MCF 10A (cell line): ENCODE measurements around the gene CHST15. TPM values are rescaled to one million over a fixed set of nuclear protein-coding genes. Genes with fewer than 3 reads are reported as not detected.

Experiments used
- BruUV-seq: library from RNA; stranded (reverse); fragments of 400-500 nt; replicated peaks from 2 replicates; lab custom pipeline; 2021; lab: Mats Ljungman, UMichigan
- CTCF ChIA-PET: fragments of 300-600 bp; sonication (Branson Sonifier 250); formaldehyde crosslinking; extraction: SDS; loops from one replicate; lab custom pipeline; 2021; ENCODE audit warnings: antibody characterized with exemption, inconsistent platforms; lab: Yijun Ruan, JAX
- POLR2A ChIA-PET: fragments of 300-600, 350-650 bp; sonication (Branson Sonifier 250); formaldehyde crosslinking; extraction: SDS; loops from one replicate; lab custom pipeline; 2020; ENCODE audit warnings: antibody characterized with exemption, inconsistent platforms; lab: Yijun Ruan, JAX
- DNase-seq: peaks from one replicate; pipeline ENCODE4 v3.0.0-alpha.2; 2018; ENCODE audit not compliant: unreplicated experiment
- H3K27ac Mint-ChIP-seq: one replicate; pipeline ENCODE4 v1.8.0; 2022; ENCODE audit warnings: mild to moderate bottlenecking, low read depth, mixed read lengths; ENCODE audit not compliant: unreplicated experiment
- H3K27me3 Mint-ChIP-seq: one replicate; pipeline ENCODE4 v1.8.0; 2022; ENCODE audit warnings: mixed read lengths; ENCODE audit not compliant: insufficient read depth, unreplicated experiment
- H3K36me3 Mint-ChIP-seq: one replicate; pipeline ENCODE4 v1.8.0; 2022; ENCODE audit warnings: mild to moderate bottlenecking, moderate library complexity, mixed read lengths; ENCODE audit not compliant: insufficient read depth, unreplicated experiment
- H3K4me1 Mint-ChIP-seq: one replicate; pipeline ENCODE4 v1.8.0; 2022; ENCODE audit warnings: mixed read lengths; ENCODE audit not compliant: insufficient read depth, unreplicated experiment
- H3K4me3 Mint-ChIP-seq: one replicate; pipeline ENCODE4 v1.8.0; 2022; ENCODE audit warnings: mild to moderate bottlenecking, moderate library complexity, mixed read lengths; ENCODE audit not compliant: unreplicated experiment
- H3K9me3 Mint-ChIP-seq: one replicate; pipeline ENCODE4 v1.8.0; 2022; ENCODE audit warnings: mixed read lengths; ENCODE audit not compliant: unreplicated experiment
- CTCF ChIP-seq: fragments of 200-600 bp; IDR thresholded peaks from one replicate; pipeline ENCODE4 v1.8.0; 2022; ENCODE audit warnings: antibody characterized with exemption, mild to moderate bottlenecking; ENCODE audit not compliant: unreplicated experiment
- intact Hi-C: fragments of 100-400 bp; cut with micrococcal nuclease; formaldehyde crosslinking; loops from 2 replicates; pipeline ENCODE4 v1.14.1; 2022
- total RNA-seq: library from RNA; stranded (reverse); gene quantifications from 2 replicates; pipeline ENCODE4 v1.2.3, GENCODE V29; 2022

The CHST15 gene
- total RNA-seq, 1 experiment from 2014 or later, result 32.8 TPM

GRCh38 chr10:124059551-124059950 lies 33.8 kb downstream of the CHST15 start:
- no peak overlapping the region for H3K4me3 Mint-ChIP-seq
- no peak overlapping the region for H3K27ac Mint-ChIP-seq
- H3K36me3 Mint-ChIP-seq, result no peaks in the 10 kb centered on the region
- H3K9me3 Mint-ChIP-seq, result no peaks in the 10 kb centered on the region
- DNase-seq, result no peak
- POLR2A ChIA-PET, result no interaction called here
- intact Hi-C loops, result no loop called here
- no TSS peak for BruUV-seq
- no peak for TF ChIP-seq CTCF
- no peaks in the 10 kb centered on the region for H3K27me3 Mint-ChIP-seq
- peaks cover 20% of the 10 kb centered on the region for H3K4me1 Mint-ChIP-seq
- CTCF ChIA-PET, result no interaction called here

GRCh38 chr10:124058346-124059003 lies 34.9 kb downstream of the CHST15 start:
- no peak for DNase-seq
- CTCF ChIA-PET, result no interaction called here
- BruUV-seq, result no TSS peak
- Mint-ChIP-seq H3K9me3 (peaks cover 7% of the 10 kb centered on the region), H3K36me3 (no peaks in the 10 kb centered on the region), H3K4me3 (no peak overlapping the region), H3K4me1 (peaks cover 19% of the 10 kb centered on the region), H3K27me3 (no peaks in the 10 kb centered on the region), H3K27ac (no peak overlapping the region)
- no peak for TF ChIP-seq CTCF
- POLR2A ChIA-PET, result no interaction called here
- intact Hi-C loops, result no loop called here

GRCh38 chr10:124057601-124058000 lies 35.8 kb downstream of the CHST15 start:
- BruUV-seq, result no TSS peak
- Mint-ChIP-seq H3K4me3 (no peak overlapping the region), H3K27me3 (no peaks in the 10 kb centered on the region), H3K4me1 (peaks cover 16% of the 10 kb centered on the region), H3K36me3 (no peaks in the 10 kb centered on the region), H3K9me3 (peaks cover 7% of the 10 kb centered on the region), H3K27ac (no peak overlapping the region)
- no peak for DNase-seq
- ChIA-PET POLR2A (no interaction called here), CTCF (no interaction called here)
- TF ChIP-seq CTCF, result no peak
- intact Hi-C loops, result no loop called here

GRCh38 chr10:124056337-124056980 lies 36.9 kb downstream of the CHST15 start:
- no peak overlapping the region for H3K4me3 Mint-ChIP-seq

More at GRCh38 chr10:124056337-124056980, 36.9 kb downstream of the CHST15 start:
- TF ChIP-seq CTCF, result no peak
- intact Hi-C loops, result no loop called here
- peaks cover 16% of the 10 kb centered on the region for H3K4me1 Mint-ChIP-seq
- POLR2A ChIA-PET, result no interaction called here
- H3K27ac Mint-ChIP-seq, result no peak overlapping the region
- H3K9me3 Mint-ChIP-seq, result peaks cover 7% of the 10 kb centered on the region
- no TSS peak for BruUV-seq
- no peaks in the 10 kb centered on the region for H3K36me3 Mint-ChIP-seq
- no peak for DNase-seq
- CTCF ChIA-PET, result interaction anchor here (0.7 kb wide), 1 partner anchor 266 kb away, joined by 3 read pairs; no protein-coding TSS in a partner anchor
- H3K27me3 Mint-ChIP-seq, result no peaks in the 10 kb centered on the region
